NCI-H2171 (cell line): Measurements from ENCODE around the gene PALM.
A peak's percentile ranks its signal among the peaks of the same experiment; 100 is the strongest.
"Not testable (repeated sequence)": the region's sequence is repeated elsewhere in the genome, so short reads cannot be mapped to it uniquely, and the experiment has no call there.

ENCODE experiments used
- DNase-seq: peaks from one replicate; lab custom pipeline; 2025; lab: John Stamatoyannopoulos, UW

Gene PALM

GRCh38 chr19:679418-680286, 29.1 kb upstream of the PALM start:
- no peak for DNase-seq

- peak; percentile 94 for DNase-seq
Observed at GRCh38 chr19:680287-681028, 28.3 kb upstream of the PALM start.

- no peak for DNase-seq
Observed at GRCh38 chr19:681029-682019, 27.4 kb upstream of the PALM start.

- no peak for DNase-seq
Observed at GRCh38 chr19:682678-683320, 25.9 kb upstream of the PALM start.

GRCh38 chr19:685454-685931, 23.2 kb upstream of the PALM start:
- no peak for DNase-seq

- no peak for DNase-seq
Observed at GRCh38 chr19:686589-687297, 22.0 kb upstream of the PALM start.

- no peak for DNase-seq
Observed at GRCh38 chr19:687569-688166, 21.1 kb upstream of the PALM start.

- no peak for DNase-seq
Observed at GRCh38 chr19:688214-688613, 20.5 kb upstream of the PALM start.

GRCh38 chr19:688992-689391, 19.7 kb upstream of the PALM start:
- no peak for DNase-seq

GRCh38 chr19:690203-690602, 18.5 kb upstream of the PALM start:
- DNase-seq = no peak

GRCh38 chr19:694481-695351, 14.0 kb upstream of the PALM start:
- DNase-seq = no peak

GRCh38 chr19:695352-695949, 13.3 kb upstream of the PALM start, which contains the start of gene PRSS57:
Gene PRSS57 (minus strand): TSS chr19:695452. CDS start chr19:695430, 22 bp downstream.
- DNase-seq = no peak

- not testable (repeated sequence) for DNase-seq
Observed at GRCh38 chr19:698529-698928, 10.2 kb upstream of the PALM start.

GRCh38 chr19:699885-700284, 8.8 kb upstream of the PALM start:
- DNase-seq = not testable (repeated sequence)

- DNase-seq = not testable (repeated sequence)
Observed at GRCh38 chr19:702847-703246, 5.9 kb upstream of the PALM start.

- no peak for DNase-seq
Observed at GRCh38 chr19:703329-703650, 5.4 kb upstream of the PALM start.

- no peak for DNase-seq
Observed at GRCh38 chr19:703651-704446, 4.9 kb upstream of the PALM start.

- DNase-seq = no peak
Observed at GRCh38 chr19:704447-704741, 4.3 kb upstream of the PALM start.
